Tibial nerve (tissue), 3 donors: Measurements from ENCODE around the gene DCP2.

Experiments used
- POLR2A ChIP-seq, 2 donors: fragments of 450-650 bp; IDR thresholded peaks; one replicate each; pipeline ENCODE4 v1.6.1; 2017; ENCODE audit warnings: antibody characterized with exemption in 2 of 2, mild to moderate bottlenecking in 2 of 2, moderate library complexity in 2 of 2
- TF ChIP-seq, protein P1 (sequence below), 5 experiments: fragments of 200-600 bp in 3 of 5; fragments of 450-650 bp in 2 of 5; sonication (generic) in 3 of 5; IDR thresholded peaks; one replicate each; pipeline ENCODE4 v1.5.1; 2016 to 2019; ENCODE audit warnings: antibody characterized with exemption in 5 of 5, mild to moderate bottlenecking in 3 of 5, moderate library complexity in 2 of 5

DNA sequence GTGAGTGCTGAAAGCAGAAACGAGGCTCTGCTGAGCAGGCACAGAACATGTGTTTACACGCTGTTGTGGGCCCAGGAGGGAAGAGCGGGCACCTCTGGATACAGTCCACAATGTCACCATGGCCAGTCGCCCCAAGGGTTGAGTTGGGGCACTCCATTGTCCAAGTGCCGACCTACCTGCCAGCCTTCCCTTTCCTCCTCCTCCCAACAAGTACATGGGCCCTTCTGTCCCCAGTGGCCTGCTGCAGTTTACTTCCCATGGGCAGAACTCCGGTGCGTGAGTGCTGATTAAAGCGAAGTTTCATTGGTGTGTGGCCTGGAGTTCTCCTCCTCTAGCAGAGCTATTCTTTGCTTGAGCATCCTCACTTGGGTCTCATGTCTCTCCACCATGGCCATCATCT, 50.4 kb downstream of the DCP2 start:
- TF ChIP-seq POLR2A (IDR thresholded peaks at IDR 0.05): no peak
- TF ChIP-seq, protein P1, sequence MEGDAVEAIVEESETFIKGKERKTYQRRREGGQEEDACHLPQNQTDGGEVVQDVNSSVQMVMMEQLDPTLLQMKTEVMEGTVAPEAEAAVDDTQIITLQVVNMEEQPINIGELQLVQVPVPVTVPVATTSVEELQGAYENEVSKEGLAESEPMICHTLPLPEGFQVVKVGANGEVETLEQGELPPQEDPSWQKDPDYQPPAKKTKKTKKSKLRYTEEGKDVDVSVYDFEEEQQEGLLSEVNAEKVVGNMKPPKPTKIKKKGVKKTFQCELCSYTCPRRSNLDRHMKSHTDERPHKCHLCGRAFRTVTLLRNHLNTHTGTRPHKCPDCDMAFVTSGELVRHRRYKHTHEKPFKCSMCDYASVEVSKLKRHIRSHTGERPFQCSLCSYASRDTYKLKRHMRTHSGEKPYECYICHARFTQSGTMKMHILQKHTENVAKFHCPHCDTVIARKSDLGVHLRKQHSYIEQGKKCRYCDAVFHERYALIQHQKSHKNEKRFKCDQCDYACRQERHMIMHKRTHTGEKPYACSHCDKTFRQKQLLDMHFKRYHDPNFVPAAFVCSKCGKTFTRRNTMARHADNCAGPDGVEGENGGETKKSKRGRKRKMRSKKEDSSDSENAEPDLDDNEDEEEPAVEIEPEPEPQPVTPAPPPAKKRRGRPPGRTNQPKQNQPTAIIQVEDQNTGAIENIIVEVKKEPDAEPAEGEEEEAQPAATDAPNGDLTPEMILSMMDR (IDR thresholded peaks at IDR 0.05): no peak
